SK-N-MC (cell line): Measurements from ENCODE around the gene VMP1.

Source experiments
- DNase-seq: peaks from one replicate; pipeline ENCODE4 v3.0.0-alpha.2; 2011; ENCODE audit warnings: low read depth, low spot score
- H3K27ac ChIP-seq: fragments of 200-600 bp; sonication (generic); 2 replicates; pipeline ENCODE4 v1.5.1; 2016; ENCODE audit warnings: mixed run types
- H3K36me3 ChIP-seq: fragments of 200-600 bp; sonication (generic); 2 replicates; pipeline ENCODE4 v1.6.1; 2017; ENCODE audit warnings: antibody characterized with exemption, low read length, mixed read lengths; ENCODE audit not compliant: insufficient read depth
- H3K4me3 ChIP-seq: fragments of 200-600 bp; sonication (generic); 2 replicates; pipeline ENCODE4 v1.5.1; 2016
- H3K9ac ChIP-seq: fragments of 200-600 bp; sonication (generic); 2 replicates; pipeline ENCODE4 v1.8.0; 2017; ENCODE audit warnings: mixed run types, mixed read lengths; ENCODE audit not compliant: insufficient read length
- H3K9me3 ChIP-seq: fragments of 200-600 bp; sonication (generic); 2 replicates; pipeline ENCODE4 v1.6.1; 2017; ENCODE audit warnings: low read depth, mild to moderate bottlenecking, antibody characterized with exemption, low read length, moderate library complexity, mixed read lengths
- EZH2 ChIP-seq: fragments of 200-600 bp; sonication (generic); IDR thresholded peaks from one replicate; pipeline ENCODE4 v1.6.1; 2017; ENCODE audit warnings: antibody characterized with exemption
- FOXP2 ChIP-seq: optimal IDR thresholded peaks from 2 replicates; pipeline ENCODE3; 2011; ENCODE audit warnings: mild to moderate bottlenecking, moderate library complexity; ENCODE audit not compliant: insufficient read depth; ENCODE audit errors: extremely low read length, control extremely low read depth
- POLR2AphosphoS5 ChIP-seq: IDR thresholded peaks from 2 replicates; pipeline ENCODE4 v1.6.1; 2012; ENCODE audit warnings: mild to moderate bottlenecking, low read depth, low read length, borderline replicate concordance

The VMP1 gene

DNA sequence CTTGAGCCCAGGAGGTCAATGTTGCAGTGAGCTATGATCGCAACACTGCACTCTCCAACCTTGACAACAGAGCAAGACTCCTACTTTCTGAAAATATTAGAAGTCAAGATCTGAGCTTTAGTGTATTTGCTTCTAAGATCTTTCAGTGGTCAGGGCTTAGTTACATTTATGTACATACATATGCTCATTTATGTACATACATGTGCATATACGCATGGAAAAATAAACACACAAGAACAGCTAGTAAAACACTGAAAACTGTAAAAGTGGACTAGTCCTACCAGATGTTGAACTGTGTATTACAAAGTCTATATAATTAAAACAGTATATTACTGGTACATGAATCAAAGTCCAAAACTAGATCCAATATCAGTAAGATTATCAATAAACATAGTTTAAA, 28.5 kb upstream of the VMP1 start:
- TF ChIP-seq EZH2, result no peak
- no peak for TF ChIP-seq FOXP2
- no peak for TF ChIP-seq POLR2AphosphoS5
- Histone ChIP-seq H3K27ac (no peak overlapping the region), H3K9ac (no peak overlapping the region)

DNA sequence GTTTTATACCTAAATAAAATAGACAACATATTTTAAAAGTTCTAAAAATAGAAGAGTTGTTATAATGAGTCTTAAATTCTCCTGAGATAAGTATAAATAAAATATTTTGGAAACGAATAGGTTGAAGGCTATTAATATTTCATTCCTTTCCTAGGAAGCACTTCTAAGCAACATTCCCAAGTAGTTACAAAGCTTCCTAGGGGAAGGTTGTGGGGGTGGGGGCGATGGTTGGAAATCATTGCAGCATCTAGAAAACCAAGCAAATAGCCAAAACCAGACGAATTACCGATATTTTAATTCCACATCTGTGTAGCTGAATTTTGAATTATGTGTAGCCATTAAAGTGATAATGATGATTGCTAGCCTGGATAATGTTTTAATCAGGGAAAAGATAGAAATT, 27.1 kb upstream of the VMP1 start:
- H3K9ac ChIP-seq, result no peak overlapping the region
- no peak overlapping the region for H3K4me3 ChIP-seq
- H3K9me3 ChIP-seq, result no peaks in the 10 kb centered on the region
- H3K27ac ChIP-seq, result peak overlapping the region; percentile 7; the same call in 1 of the 2 replicates
- TF ChIP-seq FOXP2, result no peak
- TF ChIP-seq EZH2, result no peak
- TF ChIP-seq POLR2AphosphoS5, result no peak
- no peak for DNase-seq
- peaks cover 98% of the 10 kb centered on the region for H3K36me3 ChIP-seq

More for the DNA sequence above, 28.5 kb upstream of the VMP1 start:
- no peak overlapping the region for H3K4me3 ChIP-seq
- H3K36me3 ChIP-seq, result peaks cover 98% of the 10 kb centered on the region
- DNase-seq, result no peak
- no peaks in the 10 kb centered on the region for H3K9me3 ChIP-seq

DNA sequence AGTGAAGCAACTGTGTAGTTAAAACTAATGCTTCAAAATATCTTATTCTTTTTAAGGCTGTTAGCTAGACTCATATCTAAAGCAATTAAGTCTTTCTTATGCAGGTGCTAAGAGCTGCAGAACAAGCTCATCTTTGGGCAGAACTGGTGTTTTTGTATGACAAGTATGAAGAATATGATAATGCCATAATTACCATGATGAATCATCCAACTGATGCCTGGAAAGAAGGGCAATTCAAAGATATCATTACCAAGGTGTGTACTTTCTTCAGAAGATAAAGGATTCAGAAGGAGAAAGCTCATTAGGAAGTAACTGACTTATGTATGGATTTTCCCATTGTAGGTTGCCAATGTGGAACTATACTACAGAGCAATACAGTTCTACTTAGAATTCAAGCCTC, 24.2 kb upstream of the VMP1 start:
- no peak for DNase-seq
- Histone ChIP-seq H3K9ac (no peak overlapping the region), H3K4me3 (no peak overlapping the region), H3K36me3 (peaks cover 98% of the 10 kb centered on the region), H3K9me3 (no peaks in the 10 kb centered on the region), H3K27ac (no peak overlapping the region)
- TF ChIP-seq EZH2, result no peak
- TF ChIP-seq FOXP2, result no peak
- no peak for TF ChIP-seq POLR2AphosphoS5

DNA sequence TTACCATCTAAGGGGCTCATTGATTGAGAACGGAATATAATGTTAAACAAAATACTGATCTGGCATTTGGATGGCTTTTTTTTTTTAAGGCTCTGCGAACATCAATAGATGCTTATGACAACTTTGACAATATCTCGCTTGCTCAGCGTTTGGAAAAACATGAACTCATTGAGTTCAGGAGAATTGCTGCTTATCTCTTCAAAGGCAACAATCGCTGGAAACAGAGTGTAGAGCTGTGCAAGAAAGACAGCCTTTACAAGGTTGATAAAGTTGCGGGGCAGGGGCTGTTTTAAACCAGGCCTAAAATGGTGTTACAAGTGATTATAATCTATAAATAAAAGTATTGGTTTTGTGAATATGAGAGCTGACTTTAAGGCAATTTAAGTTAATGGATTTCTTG, 22.5 kb upstream of the VMP1 start:
- no peak for DNase-seq
- Histone ChIP-seq H3K9ac (no peak overlapping the region), H3K9me3 (no peaks in the 10 kb centered on the region), H3K36me3 (peaks cover 99% of the 10 kb centered on the region), H3K4me3 (no peak overlapping the region), H3K27ac (no peak overlapping the region)
- TF ChIP-seq POLR2AphosphoS5, result no peak
- TF ChIP-seq FOXP2, result no peak

DNA sequence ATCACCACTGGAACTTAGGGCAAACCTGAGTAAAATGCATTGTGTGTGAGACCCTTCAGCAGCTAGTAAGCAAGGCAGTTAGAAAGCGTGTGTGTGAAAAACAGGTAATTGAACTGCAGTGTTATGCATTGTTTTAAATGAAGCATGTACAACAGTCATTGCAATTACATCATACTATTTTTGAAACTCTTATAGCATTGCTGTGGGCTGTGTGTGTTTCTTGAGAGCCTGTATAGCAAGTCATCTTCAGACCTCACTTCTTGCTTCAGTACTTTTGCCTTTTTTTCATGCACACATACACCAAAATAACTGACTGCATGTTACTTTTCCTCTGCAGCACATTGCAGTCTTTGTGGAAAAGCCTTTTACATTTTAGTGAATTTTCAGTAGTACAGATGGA, 19.4 kb upstream of the VMP1 start:
- DNase-seq, result no peak
- Histone ChIP-seq H3K9me3 (no peaks in the 10 kb centered on the region), H3K36me3 (peaks cover 94% of the 10 kb centered on the region), H3K4me3 (no peak overlapping the region), H3K9ac (peak overlapping the region; percentile 35), H3K27ac (peak overlapping the region; percentile 52; the same call in 1 of the 2 replicates)
- TF ChIP-seq FOXP2 (no peak), POLR2AphosphoS5 (no peak), EZH2 (no peak)

DNA sequence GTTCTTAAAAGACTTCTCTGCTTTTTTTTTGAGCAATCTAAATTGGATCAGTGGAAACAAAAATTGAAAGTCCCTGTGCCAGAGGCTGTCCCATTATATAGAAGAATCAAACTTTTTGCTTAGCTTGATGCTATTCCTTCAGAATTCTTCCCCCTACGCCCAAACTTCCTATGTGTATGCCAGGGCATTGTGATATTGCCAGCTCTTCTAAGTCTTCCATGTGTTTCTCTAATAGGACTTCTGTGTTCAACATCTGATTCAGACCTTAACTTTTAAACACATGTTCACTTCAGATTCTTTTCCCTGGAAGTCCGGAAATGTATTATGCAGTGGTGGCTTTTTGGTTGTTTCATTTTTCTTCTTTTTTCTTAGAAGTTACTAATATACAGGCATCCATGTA, 19.0 kb upstream of the VMP1 start:
- H3K36me3 ChIP-seq, result peaks cover 93% of the 10 kb centered on the region
- DNase-seq, result no peak
- H3K27ac ChIP-seq, result peak overlapping the region; percentile 52
- no peak for TF ChIP-seq POLR2AphosphoS5
- no peak for TF ChIP-seq EZH2
- TF ChIP-seq FOXP2, result no peak
- H3K9ac ChIP-seq, result peak overlapping the region; percentile 35
- H3K4me3 ChIP-seq, result no peak overlapping the region
- no peaks in the 10 kb centered on the region for H3K9me3 ChIP-seq

DNA sequence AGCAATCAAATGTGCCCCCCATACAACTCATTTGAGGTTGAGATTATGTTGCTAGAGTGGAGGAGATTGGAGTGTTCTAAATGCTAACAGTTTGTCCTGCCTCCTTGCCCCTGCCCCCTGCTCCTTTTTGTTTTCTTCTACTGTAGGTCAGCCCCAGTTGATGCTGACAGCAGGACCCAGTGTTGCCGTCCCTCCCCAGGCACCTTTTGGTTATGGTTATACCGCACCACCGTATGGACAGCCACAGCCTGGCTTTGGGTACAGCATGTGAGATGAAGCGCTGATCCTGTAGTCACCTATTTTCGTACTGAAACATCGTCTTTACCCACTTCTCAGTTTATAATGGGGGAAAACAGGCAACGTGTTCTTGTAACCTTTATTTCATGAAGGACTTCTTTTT, 13.9 kb upstream of the VMP1 start:
- H3K36me3 ChIP-seq, result peaks cover 94% of the 10 kb centered on the region
- no peak overlapping the region for H3K4me3 ChIP-seq
- no peak for TF ChIP-seq POLR2AphosphoS5
- no peak for TF ChIP-seq EZH2
- no peak for TF ChIP-seq FOXP2
- H3K9ac ChIP-seq, result no peak overlapping the region
- H3K9me3 ChIP-seq, result no peaks in the 10 kb centered on the region
- no peak for DNase-seq
- peak overlapping the region; percentile 91 for H3K27ac ChIP-seq

DNA sequence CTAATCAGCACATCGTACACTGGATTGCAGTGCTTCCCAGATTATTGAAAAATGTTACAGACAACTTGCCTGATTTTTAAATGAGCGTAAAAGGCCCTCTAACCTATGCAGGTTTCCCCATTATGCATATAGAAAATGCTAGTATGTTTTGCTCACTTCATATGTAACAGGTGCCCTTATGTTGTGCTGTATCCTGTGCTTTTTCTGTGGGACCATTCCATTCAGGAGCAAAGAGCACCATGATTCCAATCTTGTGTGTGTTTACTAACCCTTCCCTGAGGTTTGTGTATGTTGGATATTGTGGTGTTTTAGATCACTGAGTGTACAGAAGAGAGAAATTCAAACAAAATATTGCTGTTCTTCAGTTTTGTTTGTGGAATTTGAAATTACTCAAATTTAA, 13.1 kb upstream of the VMP1 start:
- Histone ChIP-seq H3K27ac (peak overlapping the region; percentile 91), H3K9ac (no peak overlapping the region), H3K36me3 (peaks cover 94% of the 10 kb centered on the region), H3K9me3 (no peaks in the 10 kb centered on the region), H3K4me3 (no peak overlapping the region)
- no peak for DNase-seq
- TF ChIP-seq POLR2AphosphoS5, result no peak; the same call in 1 of the 2 replicates
- no peak for TF ChIP-seq FOXP2
- TF ChIP-seq EZH2, result no peak

DNA sequence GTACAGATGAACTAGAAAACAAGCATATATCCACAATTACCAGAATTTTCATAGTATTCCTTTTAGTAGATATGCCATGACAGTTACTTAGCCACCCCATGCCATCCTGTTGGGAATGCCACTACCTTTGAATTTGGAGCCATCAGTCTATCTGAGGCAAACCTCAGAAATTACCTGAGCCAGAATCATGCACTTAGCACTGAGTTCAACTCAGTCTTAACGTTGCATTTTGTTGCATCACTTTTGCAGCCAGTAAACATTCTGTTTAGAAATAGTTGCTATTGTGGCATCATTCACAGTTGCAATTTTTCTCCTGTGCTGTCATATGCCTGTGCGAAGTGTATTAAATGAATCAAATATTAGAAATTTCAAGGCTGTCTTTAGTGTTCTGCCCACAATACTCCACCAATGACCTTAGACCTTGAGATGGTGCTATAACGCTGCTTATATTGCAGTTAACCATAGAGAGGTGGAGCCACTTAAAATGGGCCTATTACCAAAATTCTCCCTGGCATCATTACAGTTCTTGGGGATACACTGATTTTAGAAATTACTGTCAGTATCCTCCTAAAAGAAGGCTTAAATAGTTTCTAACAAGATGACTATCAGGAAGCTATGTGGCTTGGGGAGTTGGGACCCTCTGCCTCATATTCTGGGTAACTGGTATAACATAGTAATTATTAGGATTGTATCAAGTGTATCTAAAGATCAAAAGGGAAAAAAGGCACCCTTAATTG, 11.3 kb upstream of the VMP1 start:
- no peaks in the 10 kb centered on the region for H3K9me3 ChIP-seq
- H3K4me3 ChIP-seq, result no peak overlapping the region
- TF ChIP-seq EZH2, result no peak
- no peak for TF ChIP-seq POLR2AphosphoS5
- no peak for TF ChIP-seq FOXP2
- no peak for DNase-seq
- H3K36me3 ChIP-seq, result peaks cover 94% of the 10 kb centered on the region
- H3K9ac ChIP-seq, result peak overlapping the region; percentile 57
- H3K27ac ChIP-seq, result peak overlapping the region; percentile 91
